Middle frontal gyrus (tissue), 1 donor: ENCODE measurements around the gene DNAJB11.

Experiments
- DNase-seq: peaks from one replicate; pipeline ENCODE4 v3.0.0-alpha.2; 2015; ENCODE audit warnings: low spot score; ENCODE audit errors: extremely low spot score

DNAJB11 gene

DNA sequence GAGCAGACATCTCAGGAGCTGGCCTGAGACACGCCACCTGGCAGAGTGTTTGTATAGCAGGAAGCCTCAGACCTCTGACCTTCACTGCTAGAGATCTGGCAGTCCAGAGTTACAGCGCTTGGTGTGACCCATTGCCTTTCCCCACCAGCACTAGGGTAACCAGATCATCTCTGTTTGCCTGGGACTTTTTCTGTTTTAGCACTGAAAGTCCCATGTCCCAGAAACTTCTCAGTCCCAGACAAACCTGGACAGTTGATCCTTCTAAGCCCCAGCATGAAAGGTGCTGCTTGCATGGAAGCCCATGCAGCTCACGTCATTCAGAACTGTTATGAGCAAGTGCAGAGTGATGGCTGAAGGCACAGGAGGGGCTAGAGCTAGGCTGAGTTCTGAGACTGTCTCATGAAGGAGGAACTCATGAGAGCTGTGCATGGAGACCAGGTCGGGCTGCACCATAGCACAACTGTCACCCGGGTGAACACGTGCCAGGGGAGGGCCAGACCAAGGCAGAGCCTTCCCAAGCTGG lies 24.1 kb downstream of the DNAJB11 start:
- DNase-seq = no peak

DNA sequence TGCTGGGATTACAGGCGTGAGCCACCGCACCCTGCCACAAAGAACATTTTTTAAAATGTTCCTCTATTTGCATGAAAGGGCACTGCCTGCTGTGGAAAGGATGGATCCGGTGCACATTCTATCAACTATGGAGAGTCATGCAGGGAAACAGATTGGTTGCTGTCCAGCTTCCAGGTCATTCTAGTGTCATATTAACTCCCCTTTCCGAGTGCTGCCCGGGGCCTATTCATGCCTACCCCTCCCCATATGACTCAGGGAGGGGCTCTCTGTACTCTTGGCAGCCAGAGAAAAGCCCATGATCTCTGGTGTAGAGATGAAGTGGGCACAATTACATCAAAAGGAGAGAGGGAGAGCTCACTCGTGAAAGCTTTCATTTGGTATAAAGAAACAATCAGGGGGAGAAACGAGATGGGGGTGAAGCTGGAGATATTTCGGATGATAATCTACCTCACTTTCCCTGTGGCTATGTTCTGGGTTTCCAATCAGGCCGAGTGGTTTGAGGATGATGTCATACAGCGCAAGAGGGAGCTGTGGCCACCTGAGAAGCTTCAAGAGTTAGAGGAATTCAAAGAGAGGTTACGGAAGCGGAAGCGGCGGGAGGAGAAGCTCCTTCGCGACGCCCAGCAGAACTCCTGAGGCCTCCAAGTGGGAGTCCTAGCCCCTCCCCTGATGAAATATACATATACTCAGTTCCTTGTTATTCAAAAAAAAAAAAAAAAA lies 26.2 kb downstream of the DNAJB11 start:
- no peak for DNase-seq

DNA sequence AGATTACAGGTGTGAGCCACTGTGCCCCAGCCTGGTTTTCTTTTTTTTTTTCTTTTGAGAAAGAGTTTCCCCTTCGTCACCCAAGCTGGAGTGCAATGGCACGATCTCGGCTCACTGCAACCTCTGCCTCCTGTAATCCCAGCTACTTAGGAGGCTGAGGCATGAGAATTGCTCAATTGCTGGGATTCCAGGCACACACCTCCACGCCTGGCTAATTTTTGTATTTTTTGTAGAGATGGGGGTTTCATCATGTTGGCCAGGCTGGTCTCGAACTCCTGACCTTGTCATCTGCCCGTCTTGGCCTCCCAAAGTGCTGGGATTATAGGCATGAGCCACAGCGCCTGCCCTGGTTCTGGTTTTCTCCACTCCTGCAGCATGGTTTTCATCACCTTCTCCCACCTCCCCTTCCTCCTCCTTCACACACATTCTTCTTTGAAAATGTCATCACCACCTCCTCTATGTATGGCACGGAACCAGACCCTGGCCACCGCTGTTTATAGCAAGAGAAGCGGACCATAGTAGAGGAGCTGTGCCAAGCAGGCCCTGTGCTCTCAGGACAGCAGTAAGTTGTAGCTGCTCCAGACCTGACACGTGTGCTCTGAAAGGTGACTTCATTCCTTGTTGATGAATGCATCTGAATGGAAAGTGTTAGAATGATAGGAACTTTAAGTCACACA lies 27.7 kb downstream of the DNAJB11 start:
- DNase-seq = no peak

DNA sequence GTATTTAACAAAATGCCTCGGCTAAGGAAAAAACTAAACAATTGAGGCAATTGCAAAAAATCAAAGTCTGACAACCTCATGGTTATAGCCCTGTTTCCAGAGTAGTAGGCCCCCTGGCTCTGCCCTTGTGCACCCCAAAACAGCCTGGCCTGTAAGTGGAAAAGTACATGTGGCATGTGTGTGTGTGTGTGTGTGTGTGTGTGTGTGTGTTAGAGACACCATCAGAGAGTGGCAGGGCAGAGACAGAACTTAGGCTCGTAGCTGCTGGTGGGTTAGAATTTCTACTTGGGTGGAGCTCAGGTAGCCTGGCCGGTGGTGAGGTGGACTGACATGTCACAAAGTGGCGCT lies 28.2 kb downstream of the DNAJB11 start:
- DNase-seq = no peak

DNA sequence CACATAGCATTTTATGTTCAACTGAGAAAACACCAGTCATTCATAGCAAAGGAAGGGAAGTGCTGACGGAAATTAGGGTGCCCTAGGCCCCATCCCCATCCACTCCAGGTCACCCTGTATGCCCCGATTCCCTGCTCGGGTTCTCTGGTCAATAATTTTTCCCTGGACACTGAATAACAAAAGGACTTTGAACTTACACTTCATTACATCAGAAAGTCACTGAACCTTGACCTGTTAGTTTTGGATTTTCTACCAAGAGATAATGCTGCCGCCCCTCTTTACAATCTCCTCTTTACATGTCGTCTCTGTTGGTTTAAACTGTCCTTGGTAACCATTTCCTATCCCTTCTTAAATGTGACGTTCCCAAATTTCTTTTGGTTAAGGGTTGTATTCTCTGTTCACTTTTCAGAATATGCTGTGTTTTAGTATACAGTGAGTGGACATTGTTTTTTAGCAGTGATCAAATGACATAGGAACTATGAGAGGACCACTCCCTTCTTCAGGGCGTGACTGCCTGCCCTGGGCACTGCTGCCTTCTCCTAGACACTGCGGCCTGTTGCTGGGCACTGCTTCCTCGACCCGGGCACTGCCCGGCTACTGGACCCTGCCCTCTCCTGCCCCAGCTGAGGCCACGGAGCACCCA lies 28.7 kb downstream of the DNAJB11 start:
- no peak for DNase-seq

DNA sequence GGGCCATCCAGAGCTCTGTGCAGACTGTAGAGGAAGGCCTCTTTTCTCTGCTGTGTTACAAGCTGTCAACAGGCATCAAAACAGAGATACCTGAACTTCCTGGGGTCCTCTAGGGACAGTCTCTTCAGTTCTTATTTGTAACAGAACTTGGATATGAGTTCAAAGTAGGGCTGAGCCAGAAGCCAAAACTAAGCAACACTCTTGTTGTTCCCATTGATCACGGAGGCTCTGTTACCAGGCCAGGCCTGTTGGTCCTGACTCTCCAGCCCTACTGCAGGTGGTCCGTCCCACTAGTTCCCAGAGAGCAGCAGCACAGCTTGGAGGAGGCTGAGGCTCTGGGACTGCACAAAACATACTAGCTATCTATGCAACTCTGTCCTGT lies 29.3 kb downstream of the DNAJB11 start:
- DNase-seq = no peak

DNA sequence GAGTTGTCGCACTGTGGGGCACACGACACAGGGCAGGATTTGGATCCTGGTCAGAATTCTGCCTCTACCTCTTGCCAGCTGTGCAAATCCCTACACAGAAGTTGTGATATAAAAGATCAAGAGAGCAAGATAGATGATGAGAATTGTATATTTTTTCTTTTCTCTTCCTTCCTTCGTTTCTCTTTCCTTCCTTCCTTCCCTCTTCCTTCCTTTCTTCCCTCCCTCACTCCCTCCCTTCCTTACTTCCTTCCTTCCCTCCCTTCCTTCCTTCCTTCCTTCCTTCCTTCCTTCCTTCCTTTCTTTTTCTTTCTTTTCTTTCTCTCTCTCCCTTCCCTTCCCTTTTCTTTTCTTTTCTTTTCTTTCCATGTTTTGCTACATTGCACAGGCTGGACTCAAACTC lies 30.4 kb downstream of the DNAJB11 start:
- no peak for DNase-seq

DNA sequence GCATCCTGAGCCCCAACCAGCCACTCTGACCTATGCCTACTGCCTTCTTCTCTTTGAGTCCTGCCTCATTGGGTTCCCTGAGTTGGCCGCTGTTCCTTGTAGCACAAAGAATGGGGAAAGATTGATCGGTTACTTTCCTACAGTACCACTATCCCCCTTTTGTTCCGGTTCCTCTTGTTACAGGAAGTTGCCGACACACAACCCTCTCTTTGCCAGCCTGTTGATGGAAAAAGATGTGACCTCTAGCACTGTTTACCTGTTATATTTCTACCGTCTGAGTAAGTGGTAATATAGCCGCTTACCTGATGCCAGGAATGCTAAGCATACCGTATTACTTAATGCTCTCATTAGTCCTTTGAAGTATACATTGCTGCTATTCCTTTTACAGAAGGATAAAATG lies 32.6 kb downstream of the DNAJB11 start:
- DNase-seq = no peak

DNA sequence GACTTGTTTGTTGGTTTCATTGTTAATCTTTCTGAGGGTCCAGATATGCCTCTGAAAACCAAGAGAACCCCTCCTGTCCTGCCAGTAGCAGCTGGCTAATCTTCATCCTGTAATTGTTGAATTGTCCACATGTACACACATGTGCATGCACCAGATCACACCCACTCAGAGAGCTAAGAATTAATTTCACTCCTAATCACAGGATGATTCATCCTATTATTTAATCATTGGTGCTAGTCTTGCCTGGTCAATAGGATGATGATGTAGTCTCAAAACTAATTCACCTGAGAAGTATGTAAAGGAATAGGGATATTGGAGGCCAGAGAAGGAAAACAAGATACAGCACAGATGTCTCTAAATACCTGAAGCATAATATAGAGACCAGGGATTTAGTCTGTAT lies 34.6 kb downstream of the DNAJB11 start:
- no peak for DNase-seq

DNA sequence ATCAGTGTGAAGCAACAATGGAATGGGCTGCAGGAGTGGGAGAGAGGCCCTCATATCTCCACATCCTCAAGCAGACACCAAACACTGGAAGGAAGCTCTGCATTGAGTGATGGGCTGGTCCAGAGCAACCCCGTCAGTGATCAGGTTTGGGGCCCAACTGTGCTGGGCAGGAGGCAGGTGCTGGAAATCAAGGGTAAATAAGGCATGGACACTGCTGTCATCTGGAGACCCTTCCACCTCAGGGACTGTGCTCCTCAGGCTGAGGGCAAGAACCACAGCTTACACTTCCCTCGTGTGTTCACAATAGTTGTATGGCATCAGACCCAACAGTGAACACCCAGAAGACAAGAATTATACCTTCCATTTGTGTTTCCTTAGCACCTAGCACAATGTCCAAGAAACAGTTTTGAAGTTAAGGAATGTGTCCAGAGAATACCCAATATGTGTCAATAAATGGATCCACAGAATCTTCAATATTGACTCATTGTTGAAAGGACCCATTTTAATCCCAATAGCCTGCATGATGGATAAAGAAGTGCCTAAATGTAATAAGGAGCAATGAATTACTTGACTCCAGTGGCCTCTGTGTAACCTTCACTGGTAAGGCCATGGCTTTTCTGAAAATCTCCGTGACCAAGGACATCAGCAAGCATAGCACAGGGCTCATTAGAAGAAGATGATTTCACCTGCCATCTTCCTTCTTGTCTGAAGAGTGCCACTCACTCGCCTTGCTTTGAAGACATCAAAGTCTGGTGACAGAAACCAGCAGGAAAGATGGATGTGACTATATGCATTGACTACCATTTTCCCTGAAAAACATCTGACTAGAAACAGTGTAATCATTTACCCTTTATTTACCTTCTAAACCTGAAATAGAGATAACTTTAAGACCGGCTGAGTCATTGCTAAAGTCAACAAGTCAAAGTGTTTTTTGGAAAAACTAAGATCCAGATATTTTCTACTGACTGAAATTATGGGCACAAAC lies 35.3 kb downstream of the DNAJB11 start:
- DNase-seq = no peak

DNA sequence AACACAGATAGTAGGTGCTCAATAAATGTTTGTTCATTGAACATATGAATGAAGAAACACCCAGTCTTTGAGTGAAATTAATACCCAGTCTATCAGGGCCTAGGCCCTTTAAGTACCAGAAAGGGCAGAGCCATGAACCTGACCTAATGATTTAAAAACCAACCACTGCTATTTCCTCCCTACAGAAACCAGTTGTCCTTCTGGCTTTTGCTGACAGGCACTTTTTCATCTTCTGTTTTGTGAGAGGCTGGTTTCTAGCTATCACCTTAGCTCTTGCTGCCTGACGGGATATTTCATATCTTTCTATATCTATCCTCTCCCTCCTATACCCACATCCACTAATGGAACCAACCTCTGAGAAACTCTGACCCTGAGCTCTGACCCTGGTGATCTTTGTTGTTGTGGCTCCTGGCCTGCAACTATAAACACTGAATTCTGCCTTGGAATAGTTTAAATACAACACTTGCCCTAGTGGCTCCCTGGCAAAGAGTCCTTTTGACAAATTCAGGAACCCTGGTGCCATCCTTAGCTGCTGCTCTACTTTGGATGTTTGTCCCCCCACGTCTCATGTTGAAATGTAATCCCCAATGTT lies 38.2 kb downstream of the DNAJB11 start:
- no peak for DNase-seq

DNA sequence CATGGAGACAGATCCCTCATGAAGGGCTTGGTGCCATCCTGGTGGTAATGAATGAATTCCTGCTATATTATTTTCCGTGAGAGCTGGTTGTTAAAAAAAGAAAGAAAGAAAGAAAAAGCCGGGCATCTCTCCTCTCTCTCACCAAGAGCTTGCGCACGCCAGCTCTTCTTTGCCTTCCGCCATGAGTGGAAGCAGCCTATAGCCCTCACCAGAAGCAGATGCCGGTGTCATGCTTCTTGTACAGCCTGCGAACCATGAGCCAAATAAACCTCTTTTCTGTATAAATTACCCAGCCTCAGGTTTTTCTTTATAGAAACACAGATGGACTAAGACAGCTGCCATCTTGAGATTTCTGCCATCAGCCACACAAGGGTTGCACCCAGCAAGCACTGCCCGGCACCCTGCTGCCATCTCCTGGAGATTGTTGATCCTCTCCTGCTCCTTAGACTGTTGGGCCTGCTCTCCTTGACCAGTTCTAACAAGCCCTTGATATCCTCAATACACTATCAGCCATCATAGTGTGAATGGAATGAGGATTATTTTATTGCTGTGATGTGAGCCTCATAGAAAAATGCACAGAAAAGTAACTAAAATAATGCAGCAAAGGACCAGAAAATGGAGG lies 38.8 kb downstream of the DNAJB11 start:
- no peak for DNase-seq

DNA sequence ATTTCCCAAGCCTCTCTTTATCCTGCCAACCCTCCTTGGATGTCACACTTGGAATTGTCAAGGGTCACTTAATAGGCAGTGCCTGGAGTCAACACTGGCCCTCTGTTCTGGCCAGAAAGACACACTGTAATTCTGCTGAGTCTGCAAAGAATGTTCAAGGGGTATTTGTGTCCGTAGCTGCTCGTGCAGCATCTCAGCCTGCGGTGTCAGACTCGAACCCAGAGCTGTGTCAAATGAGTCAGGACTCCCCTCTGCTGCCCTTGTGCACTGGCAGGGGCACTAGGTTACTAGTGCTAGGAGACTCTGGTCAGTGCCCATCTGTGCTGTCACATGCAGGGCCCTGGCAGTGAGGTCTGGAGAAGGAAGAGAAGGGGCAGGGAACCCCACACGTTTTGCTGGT lies 41.5 kb downstream of the DNAJB11 start:
- no peak for DNase-seq

DNA sequence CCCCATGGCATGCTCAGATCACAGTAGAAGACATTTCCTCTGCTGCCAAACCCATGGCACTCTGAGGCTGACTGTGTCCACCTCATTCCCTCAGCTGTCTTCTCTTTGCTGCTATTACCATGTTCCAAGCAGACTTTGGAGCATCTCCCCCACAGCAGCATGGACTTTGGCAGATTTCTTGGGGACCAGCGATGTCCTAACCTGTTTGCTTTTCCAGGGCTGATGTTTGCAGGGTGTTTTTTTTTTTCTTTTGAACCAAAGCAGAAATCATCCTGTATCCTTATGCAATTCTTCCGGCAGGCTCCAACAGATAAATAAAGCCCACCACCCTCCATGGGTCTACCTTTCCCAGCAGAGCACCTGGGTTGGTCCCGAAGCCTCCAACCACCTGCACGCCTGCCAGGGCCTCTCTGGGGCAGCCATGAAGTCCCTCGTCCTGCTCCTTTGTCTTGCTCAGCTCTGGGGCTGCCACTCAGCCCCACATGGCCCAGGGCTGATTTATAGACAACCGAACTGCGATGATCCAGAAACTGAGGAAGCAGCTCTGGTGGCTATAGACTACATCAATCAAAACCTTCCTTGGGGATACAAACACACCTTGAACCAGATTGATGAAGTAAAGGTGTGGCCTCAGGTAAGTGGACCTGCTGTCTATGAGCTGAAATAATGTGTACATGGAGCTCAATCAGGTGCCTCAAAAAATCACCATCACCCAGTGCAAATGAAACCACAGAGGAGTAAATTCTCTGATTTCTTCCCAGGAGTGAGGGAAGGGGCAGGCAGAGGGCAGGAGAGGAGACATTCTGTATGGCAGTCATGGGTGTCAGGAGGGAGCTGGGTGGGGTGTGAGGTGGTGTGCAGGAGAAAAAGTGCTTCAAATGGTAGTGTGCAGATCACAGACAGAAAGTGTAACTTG lies 42.5 kb downstream of the DNAJB11 start, which contains the start of gene AHSG:
TSS of gene AHSG (plus strand) at position 340 of the 916 bp plus-strand sequence. CDS start at position 422, 82 bp downstream.
- DNase-seq = no peak

DNA sequence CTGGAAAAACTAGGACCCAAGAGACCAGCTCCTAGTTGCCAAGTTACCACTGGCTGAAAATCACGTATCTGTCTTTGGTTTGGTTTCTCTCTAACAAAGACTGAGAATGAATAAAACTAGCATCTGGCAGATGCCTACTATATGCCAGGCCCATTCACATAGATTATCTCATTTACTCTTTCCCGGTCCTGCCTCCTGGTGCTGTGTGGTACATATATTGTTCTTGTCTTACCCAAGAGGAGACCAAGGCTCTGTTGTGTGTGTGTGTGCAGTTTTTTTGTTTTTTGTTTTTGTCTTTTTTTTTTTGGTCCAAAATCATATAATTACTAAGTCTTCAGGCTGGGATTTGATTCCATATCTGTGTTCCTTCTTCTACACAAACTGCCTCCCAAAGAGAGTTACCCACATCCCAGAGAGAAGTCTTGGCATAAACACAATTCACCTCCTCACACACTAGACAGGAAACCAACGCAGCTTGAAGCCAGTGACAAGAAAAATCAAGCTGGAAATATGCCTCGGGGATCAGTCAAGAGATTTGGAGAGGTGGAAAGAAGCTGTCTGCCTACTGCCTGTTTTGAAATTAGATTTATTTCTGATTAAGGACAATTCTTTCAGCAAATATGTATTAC lies 43.2 kb downstream of the DNAJB11 start:
- no peak for DNase-seq

DNA sequence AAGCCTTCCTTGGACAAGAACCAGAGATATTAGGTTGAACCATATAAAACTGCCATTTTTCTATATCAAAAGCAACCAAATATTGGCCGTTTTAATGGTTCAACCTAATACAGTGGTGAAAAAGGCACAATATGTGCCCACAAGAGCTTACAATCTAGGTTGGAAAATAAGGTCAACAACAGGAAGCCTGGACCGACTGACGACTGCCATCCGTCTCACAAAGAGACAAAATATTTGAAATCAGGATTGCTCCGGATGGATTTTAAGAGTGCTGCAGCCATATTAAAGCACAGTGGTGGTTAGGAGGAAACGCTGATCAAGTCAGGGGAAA lies 43.7 kb downstream of the DNAJB11 start:
- DNase-seq = no peak

DNA sequence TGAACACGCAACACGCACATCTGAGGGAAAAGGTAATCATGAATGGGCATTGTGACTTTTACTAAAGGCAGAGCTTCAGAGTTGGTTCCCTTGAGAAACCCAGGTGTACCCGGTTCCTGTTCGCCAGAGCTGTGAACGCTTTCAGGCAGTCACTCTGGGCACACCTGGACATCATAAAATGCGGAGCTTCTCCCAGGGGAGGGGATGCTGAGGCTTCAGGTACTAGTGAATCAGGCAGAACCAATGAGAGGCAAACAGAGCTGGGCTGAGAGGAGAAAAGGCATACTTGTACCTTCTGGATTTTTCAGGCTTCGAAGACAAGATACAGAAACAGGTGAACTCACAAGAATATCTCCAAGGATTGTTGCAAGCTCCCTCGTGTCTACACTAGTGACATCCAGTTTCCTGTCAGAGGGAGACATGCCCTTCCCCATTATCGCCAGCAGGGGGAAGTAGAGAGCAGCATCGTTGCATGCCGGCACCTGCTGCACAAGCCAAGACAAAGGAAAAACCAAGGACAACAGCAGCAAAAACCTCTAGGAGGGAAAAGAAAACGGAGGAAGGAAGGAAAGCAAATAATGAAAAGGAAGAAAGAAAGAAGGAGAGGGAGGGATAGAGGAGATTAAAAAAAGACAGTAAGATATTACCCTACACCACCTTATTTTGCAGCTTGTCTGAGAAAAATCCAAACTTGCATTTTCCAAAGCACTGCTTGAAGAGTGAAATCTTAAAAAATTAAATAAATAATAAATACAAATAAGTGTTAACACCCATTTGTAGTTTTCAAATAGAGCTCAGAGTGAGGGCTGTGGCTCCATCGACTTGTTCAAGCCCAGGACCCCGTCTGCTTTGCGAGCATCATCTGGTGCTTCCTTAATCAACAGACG lies 44.3 kb downstream of the DNAJB11 start:
- peak; percentile 76 for DNase-seq

DNA sequence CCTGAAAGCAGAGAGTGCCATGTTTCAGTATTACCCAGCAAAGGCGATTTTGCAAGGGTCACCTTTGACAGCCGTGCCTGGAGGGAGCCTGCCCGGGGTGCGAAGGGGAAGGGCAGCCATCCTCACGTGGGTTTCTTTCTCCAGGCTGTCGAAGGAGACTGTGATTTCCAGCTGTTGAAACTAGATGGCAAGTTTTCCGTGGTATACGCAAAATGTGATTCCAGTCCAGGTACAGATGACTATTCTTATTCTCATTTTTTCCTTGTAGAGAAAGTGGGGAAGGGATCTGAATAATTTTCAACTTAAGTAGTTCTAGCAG lies 45.7 kb downstream of the DNAJB11 start:
- DNase-seq = no peak
